HG02798 (cell line): ENCODE results near the gene TATDN3.
"Not testable (repeated sequence)": the region's sequence is repeated elsewhere in the genome, so short reads cannot be mapped to it uniquely, and the experiment has no call there.

ENCODE experiments used
- ATAC-seq: cut with Tn5 transposase; IDR thresholded peaks from one replicate; pipeline ENCODE4 v1.9.1; 2021; ENCODE audit warnings: mild to moderate bottlenecking; ENCODE audit not compliant: unreplicated experiment, poor library complexity

Gene TATDN3

DNA sequence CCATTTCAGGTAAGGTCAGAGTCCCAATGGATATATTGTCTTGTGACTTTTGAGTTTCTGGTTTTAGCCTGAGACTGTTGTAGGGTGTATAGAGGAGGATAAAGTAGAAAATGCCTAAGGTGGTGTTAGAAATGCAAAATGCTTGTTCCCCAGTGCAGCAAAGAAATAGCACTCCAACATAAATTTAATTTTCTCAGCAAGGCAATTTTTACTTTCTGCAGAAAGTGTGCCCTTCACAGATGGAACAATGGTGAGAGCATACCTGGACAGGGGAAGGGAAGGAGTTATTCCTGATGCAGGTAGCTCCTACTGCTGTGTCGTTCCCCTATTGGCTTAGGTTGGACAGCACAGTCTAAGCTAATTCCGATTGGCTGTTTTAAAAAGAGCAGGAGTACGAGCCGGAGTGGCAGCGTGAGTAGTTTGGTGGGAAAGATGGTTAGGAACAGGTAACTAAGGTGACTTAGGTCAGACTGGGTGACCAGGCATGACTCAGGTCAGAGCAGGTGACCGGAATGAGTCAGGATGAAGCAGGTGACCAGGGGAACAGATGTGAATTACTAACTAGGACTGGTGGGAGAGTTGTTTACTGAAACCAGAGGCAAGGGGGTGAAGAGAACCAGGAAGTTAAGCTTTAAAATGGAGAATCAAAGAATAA, 34.2 kb downstream of the TATDN3 start:
- ATAC-seq: no peak

GRCh38 chr1:212827171-212827776, 35.6 kb downstream of the TATDN3 start:
- ATAC-seq: no peak

- ATAC-seq: no peak
Measured at GRCh38 chr1:212827831-212828278, 36.2 kb downstream of the TATDN3 start.

GRCh38 chr1:212828395-212828794, 36.7 kb downstream of the TATDN3 start:
- ATAC-seq: no peak

DNA sequence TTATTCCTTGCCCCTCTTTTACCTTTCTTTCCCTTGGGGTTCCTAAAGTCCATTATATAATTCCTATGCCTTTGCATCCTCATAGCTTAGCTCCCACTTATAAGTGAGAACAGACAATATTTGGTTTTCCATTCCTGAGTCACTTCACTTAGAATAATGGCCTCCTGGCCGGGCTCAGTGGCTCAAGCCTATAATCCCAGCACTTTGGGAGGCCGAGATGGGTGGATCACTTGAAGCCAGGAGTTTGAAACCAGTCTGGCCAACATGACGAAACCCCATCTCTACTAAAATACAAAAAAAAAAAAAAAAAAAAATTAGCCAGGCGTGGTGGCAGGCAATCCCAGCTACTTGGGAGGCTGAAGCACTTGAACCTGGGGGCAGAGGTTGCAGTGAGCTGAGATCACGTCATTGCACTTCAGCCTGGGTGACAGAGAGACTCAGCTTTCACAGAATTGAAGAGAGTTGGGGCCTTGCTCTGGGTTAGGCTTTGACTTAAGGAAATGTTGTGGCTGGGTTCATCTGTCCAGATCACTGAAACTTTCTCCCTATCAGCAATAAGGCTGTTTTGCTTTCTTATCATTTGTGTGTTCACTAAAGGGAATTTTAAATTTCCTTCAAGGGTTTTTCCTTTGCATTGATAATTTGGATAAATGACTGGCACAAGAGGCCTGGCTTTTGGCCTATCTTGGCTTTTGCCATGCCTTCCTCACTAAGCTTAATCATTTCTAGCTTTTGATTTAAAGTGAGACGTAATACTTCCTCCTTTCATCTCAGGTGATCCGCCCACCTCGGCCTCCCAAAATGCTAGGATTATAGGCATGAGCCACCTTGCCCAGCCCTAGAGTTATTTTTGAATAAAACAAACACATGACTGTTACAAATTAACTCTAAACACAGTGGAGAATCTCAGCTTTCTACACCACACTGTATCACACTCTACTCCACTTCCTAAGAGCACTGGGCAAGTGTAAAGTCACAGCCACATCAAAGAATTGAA, 41.8 kb downstream of the TATDN3 start:
- peak; percentile 75 for ATAC-seq

DNA sequence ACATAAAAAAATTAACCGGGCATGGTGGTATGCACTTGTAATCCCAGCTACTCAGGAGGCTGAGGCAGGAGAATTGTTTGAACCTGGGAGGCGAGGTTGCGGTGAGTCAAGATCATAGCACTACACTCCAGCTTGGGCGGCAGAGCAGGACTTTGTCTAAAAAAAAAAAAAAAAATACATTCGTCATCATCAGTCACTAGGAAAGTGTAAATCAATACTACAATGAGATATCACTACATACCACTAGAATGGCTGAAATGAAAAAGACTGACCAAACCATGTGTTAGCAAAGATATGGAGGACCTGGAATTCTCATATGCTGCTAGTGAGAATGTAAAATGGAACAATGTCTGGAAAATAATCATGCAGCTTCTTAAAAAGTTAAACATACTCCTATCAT, 46.5 kb downstream of the TATDN3 start:
- ATAC-seq: no peak

DNA sequence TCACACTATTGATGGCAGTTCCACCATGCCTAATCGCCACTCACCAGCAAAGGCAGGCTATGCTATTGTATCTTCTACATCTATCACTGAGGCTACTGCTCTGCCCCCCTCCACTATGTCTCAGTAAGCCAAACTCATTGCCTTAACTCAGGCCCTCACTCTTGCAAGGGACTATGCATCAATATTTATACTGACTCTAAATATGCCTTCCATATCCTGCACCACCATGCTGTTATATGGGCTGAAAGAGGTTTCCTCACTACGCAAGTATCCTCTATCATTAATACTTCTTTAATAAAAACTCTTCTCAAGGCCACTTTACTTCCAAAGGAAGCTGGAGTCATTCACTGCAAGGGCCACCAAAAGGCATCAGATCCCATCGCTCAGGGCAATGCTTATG, 52.8 kb downstream of the TATDN3 start:
- not testable (repeated sequence) for ATAC-seq

DNA sequence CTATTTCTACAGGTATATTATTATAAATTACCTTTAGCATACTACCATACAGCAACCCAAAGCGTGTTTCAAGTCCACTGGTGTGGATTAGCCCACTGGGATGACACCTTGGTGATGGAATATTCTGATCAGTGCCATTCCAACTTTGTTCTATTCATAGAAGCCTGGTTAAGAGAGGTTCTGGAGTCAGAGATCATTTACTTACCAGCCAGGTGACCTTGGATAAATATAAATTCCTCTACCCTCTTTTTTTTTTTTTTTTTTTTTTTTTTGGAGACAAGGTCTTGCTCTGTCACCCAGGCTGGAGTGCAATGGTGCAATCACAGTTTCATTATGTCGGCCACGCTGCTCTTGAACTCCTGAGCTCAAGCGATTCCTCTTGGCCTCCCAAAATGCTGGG, 55.9 kb downstream of the TATDN3 start, which contains the start of gene SPATA45:
Gene SPATA45 (minus strand): TSS at position 101 of the 400 bp plus-strand sequence. CDS start 11,500 bp downstream, outside the sequence.
- no peak for ATAC-seq

- no peak for ATAC-seq
Measured at GRCh38 chr1:212852105-212852688, 60.5 kb downstream of the TATDN3 start.

DNA sequence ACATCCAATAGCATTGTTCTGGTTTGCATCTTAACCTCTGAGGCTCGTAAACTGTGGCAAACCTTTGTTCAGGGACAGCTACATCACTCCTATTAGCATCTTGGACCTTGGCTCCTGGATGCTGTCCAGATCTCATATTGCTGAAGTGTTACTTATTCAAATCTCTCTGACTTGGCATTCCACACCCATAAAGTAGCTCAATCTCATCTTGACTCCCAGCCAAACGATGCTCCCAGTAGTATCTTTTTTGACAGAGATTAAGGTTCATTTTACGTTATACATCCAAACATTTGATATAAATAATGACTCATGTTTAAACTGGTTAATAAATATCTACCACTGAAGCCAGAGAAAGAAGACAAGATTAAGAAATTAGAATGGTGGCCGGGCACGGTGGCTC, 62.0 kb downstream of the TATDN3 start:
- no peak for ATAC-seq

GRCh38 chr1:212856755-212857154, 65.1 kb downstream of the TATDN3 start:
- ATAC-seq: no peak

GRCh38 chr1:212857992-212858460, 66.3 kb downstream of the TATDN3 start, which contains the start of gene FLVCR1:
TSS of gene FLVCR1 (plus strand) at chr1:212858275. CDS start at chr1:212858453, 178 bp downstream.
- peak; percentile 98 for ATAC-seq

DNA sequence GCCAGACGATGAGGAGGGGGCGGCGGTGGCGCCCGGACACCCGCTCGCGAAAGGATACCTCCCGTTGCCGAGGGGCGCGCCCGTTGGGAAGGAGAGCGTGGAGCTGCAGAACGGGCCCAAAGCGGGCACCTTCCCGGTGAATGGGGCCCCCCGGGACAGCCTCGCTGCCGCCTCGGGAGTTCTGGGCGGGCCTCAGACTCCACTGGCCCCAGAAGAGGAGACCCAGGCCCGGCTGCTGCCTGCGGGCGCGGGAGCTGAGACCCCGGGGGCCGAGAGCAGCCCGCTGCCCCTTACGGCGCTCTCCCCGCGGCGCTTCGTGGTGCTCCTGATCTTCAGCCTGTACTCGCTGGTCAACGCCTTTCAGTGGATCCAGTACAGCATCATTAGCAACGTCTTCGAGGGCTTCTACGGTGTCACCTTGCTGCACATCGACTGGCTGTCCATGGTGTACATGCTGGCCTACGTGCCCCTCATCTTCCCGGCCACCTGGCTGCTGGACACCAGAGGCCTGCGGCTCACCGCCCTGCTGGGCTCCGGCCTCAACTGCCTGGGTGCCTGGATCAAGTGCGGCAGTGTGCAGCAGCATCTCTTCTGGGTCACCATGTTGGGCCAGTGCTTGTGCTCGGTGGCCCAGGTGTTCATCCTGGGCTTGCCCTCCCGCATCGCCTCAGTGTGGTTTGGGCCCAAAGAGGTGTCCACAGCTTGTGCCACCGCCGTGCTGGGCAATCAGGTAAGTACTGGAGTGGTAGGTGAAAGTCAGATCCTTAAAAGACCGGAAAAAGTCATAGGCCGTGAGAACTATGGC, 67.0 kb downstream of the TATDN3 start:
- ATAC-seq: peak; percentile 8

GRCh38 chr1:212860713-212861581, 69.3 kb downstream of the TATDN3 start:
- no peak for ATAC-seq

DNA sequence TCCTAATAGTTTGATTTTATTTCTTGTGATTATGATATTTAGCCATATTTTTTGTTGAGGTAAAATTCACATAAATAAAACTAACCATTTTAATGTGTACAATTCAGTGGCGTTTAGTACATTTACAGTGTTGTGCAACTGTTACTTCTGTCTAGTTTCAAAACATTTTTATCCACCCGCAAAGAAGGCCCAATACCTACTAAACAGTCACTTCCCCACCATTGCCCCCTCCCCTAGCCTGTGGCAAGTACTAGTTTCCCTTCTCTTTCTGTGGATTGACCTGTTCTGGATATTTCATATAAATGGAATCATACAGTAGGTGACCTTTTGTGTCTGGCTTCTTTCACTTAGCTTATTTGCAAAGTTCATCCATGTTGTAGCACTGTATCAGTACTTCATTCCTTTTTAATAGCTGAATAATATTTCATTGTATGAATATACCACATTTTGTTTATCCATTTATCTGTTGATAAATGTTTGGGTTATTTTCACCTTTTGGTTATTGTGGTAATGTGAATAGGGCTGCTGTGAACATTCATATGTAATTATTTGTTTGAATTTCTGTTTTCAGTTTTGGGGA, 70.5 kb downstream of the TATDN3 start:
- ATAC-seq: no peak

DNA sequence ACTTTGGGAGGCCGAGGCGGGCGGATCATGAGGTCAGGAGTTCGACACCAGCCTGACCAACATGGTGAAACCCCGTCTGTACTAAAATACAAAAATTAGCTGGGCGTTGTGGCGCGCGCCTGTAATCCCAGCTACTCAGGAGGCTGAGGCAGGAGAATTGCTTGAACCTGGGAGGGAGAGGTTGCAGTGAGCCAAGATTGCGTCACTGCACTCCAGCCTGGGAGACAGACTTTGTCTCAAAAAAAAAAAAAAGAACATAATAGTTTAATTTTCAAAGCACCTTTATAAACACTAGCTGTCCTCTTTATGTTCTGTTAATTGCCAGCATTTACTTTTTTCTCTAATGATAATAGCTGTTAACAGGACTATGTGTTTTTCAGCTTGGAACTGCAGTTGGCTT, 71.7 kb downstream of the TATDN3 start:
- ATAC-seq: not testable (repeated sequence)

DNA sequence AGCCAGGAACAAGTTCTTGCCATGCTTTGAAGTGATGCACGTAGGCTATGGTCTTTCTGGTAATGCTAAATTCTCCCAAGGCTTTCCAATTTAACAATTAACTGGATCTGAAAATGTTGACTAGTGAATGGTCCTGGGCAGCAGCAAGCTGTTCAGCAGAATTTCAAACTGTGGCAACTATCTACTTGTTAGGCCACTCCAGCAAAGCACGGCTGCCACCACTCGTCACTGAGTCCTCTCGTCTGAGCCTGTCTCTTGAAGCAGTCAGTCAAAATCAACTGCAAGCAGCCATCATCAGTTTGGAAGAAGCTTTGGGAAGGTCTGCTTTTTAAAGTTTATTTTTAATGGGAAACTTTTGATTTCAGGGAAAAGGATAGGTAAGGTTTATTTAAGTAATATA, 72.5 kb downstream of the TATDN3 start:
- ATAC-seq: no peak
